Stimulated activated naive CD8-positive, alpha-beta T cell treated with anti-CD3 and anti-CD28 coated beads, Interleukin-15, Interleukin-2, amounts not matched to agents 100 ng/mL and 50 ng/mL, for 24 hours (primary cell): ENCODE results near the gene DOCK10.

Experiments used
- H3K27ac Mint-ChIP-seq: one replicate; pipeline ENCODE4 v1.8.0; 2021; ENCODE audit warnings: mild to moderate bottlenecking, mixed read lengths
- H3K27me3 Mint-ChIP-seq: one replicate; pipeline ENCODE4 v1.8.0; 2021; ENCODE audit warnings: mixed read lengths
- H3K36me3 Mint-ChIP-seq: one replicate; pipeline ENCODE4 v1.8.0; 2021; ENCODE audit warnings: low read depth, mixed read lengths
- H3K4me1 Mint-ChIP-seq: one replicate; pipeline ENCODE4 v1.8.0; 2021; ENCODE audit warnings: low read depth, mixed read lengths
- H3K4me3 Mint-ChIP-seq: one replicate; pipeline ENCODE4 v1.8.0; 2021; ENCODE audit warnings: mild to moderate bottlenecking, mixed read lengths
- H3K9me3 Mint-ChIP-seq: one replicate; pipeline ENCODE4 v1.8.0; 2021; ENCODE audit warnings: mixed read lengths

The DOCK10 gene

GRCh38 chr2:224894356-224894755 lies 147.9 kb downstream of the DOCK10 start:
- Mint-ChIP-seq H3K9me3 (no peaks in the 10 kb centered on the region), H3K4me1 (peaks cover 76% of the 10 kb centered on the region), H3K36me3 (peaks cover 81% of the 10 kb centered on the region), H3K27ac (peak overlapping the region; percentile 75), H3K4me3 (peak overlapping the region; percentile 54), H3K27me3 (no peaks in the 10 kb centered on the region)

GRCh38 chr2:224893848-224894247 lies 148.4 kb downstream of the DOCK10 start:
- peak overlapping the region; percentile 75 for H3K27ac Mint-ChIP-seq
- H3K27me3 Mint-ChIP-seq, result no peaks in the 10 kb centered on the region
- H3K36me3 Mint-ChIP-seq, result peaks cover 81% of the 10 kb centered on the region
- H3K9me3 Mint-ChIP-seq, result no peaks in the 10 kb centered on the region
- H3K4me3 Mint-ChIP-seq, result peak overlapping the region; percentile 54
- H3K4me1 Mint-ChIP-seq, result peaks cover 75% of the 10 kb centered on the region

- H3K4me3 Mint-ChIP-seq, result no peak overlapping the region
Observed at GRCh38 chr2:224892574-224893204, 149.6 kb downstream of the DOCK10 start.

GRCh38 chr2:224890372-224890771 lies 151.9 kb downstream of the DOCK10 start:
- Mint-ChIP-seq H3K4me3 (no peak overlapping the region), H3K27me3 (no peaks in the 10 kb centered on the region), H3K27ac (peak overlapping the region; percentile 76), H3K4me1 (peaks cover 77% of the 10 kb centered on the region), H3K9me3 (no peaks in the 10 kb centered on the region), H3K36me3 (peaks cover 72% of the 10 kb centered on the region)

More at GRCh38 chr2:224892574-224893204, 149.6 kb downstream of the DOCK10 start:
- Mint-ChIP-seq H3K27ac (peak overlapping the region; percentile 14), H3K4me1 (peaks cover 75% of the 10 kb centered on the region), H3K36me3 (peaks cover 80% of the 10 kb centered on the region), H3K9me3 (no peaks in the 10 kb centered on the region), H3K27me3 (no peaks in the 10 kb centered on the region)

- Mint-ChIP-seq H3K4me1 (peaks cover 77% of the 10 kb centered on the region), H3K9me3 (no peaks in the 10 kb centered on the region), H3K27ac (no peak overlapping the region), H3K4me3 (no peak overlapping the region), H3K36me3 (peaks cover 73% of the 10 kb centered on the region), H3K27me3 (no peaks in the 10 kb centered on the region)
Observed at GRCh38 chr2:224887141-224887540, 155.1 kb downstream of the DOCK10 start.

GRCh38 chr2:224885836-224886547 lies 156.3 kb downstream of the DOCK10 start:
- H3K27me3 Mint-ChIP-seq, result no peaks in the 10 kb centered on the region
- peaks cover 83% of the 10 kb centered on the region for H3K36me3 Mint-ChIP-seq
- H3K4me1 Mint-ChIP-seq, result peaks cover 86% of the 10 kb centered on the region
- no peak overlapping the region for H3K4me3 Mint-ChIP-seq
- no peaks in the 10 kb centered on the region for H3K9me3 Mint-ChIP-seq
- H3K27ac Mint-ChIP-seq, result peak overlapping the region; percentile 62

GRCh38 chr2:224885291-224885690 lies 157.0 kb downstream of the DOCK10 start:
- peak overlapping the region; percentile 77 for H3K27ac Mint-ChIP-seq
- peaks cover 79% of the 10 kb centered on the region for H3K4me1 Mint-ChIP-seq
- no peak overlapping the region for H3K4me3 Mint-ChIP-seq
- H3K27me3 Mint-ChIP-seq, result no peaks in the 10 kb centered on the region
- H3K9me3 Mint-ChIP-seq, result no peaks in the 10 kb centered on the region
- H3K36me3 Mint-ChIP-seq, result peaks cover 83% of the 10 kb centered on the region

- Mint-ChIP-seq H3K4me1 (peaks cover 70% of the 10 kb centered on the region), H3K27ac (peak overlapping the region; percentile 71), H3K9me3 (no peaks in the 10 kb centered on the region), H3K4me3 (no peak overlapping the region), H3K36me3 (peaks cover 81% of the 10 kb centered on the region), H3K27me3 (no peaks in the 10 kb centered on the region)
Observed at GRCh38 chr2:224884188-224884587, 158.1 kb downstream of the DOCK10 start.

- peaks cover 68% of the 10 kb centered on the region for H3K4me1 Mint-ChIP-seq
- no peak overlapping the region for H3K4me3 Mint-ChIP-seq
Observed at GRCh38 chr2:224883700-224884099, 158.6 kb downstream of the DOCK10 start.

GRCh38 chr2:224883172-224883516 lies 159.1 kb downstream of the DOCK10 start:
- Mint-ChIP-seq H3K27ac (no peak overlapping the region), H3K36me3 (peaks cover 80% of the 10 kb centered on the region), H3K4me1 (peaks cover 66% of the 10 kb centered on the region), H3K27me3 (no peaks in the 10 kb centered on the region), H3K9me3 (no peaks in the 10 kb centered on the region), H3K4me3 (no peak overlapping the region)

More at GRCh38 chr2:224883700-224884099, 158.6 kb downstream of the DOCK10 start:
- Mint-ChIP-seq H3K36me3 (peaks cover 81% of the 10 kb centered on the region), H3K27me3 (no peaks in the 10 kb centered on the region), H3K27ac (peak overlapping the region; percentile 71), H3K9me3 (no peaks in the 10 kb centered on the region)

- no peak overlapping the region for H3K4me3 Mint-ChIP-seq
- H3K27ac Mint-ChIP-seq, result no peak overlapping the region
- no peaks in the 10 kb centered on the region for H3K9me3 Mint-ChIP-seq
- H3K36me3 Mint-ChIP-seq, result peaks cover 85% of the 10 kb centered on the region
- H3K4me1 Mint-ChIP-seq, result peaks cover 60% of the 10 kb centered on the region
- no peaks in the 10 kb centered on the region for H3K27me3 Mint-ChIP-seq
Observed at GRCh38 chr2:224882291-224883171, 159.7 kb downstream of the DOCK10 start.

GRCh38 chr2:224881846-224882245 lies 160.4 kb downstream of the DOCK10 start:
- Mint-ChIP-seq H3K27me3 (no peaks in the 10 kb centered on the region), H3K27ac (peak overlapping the region; percentile 29), H3K4me3 (no peak overlapping the region), H3K36me3 (peaks cover 92% of the 10 kb centered on the region), H3K4me1 (peaks cover 59% of the 10 kb centered on the region), H3K9me3 (no peaks in the 10 kb centered on the region)

GRCh38 chr2:224876522-224876921 lies 165.7 kb downstream of the DOCK10 start:
- Mint-ChIP-seq H3K36me3 (peaks cover 92% of the 10 kb centered on the region), H3K27me3 (no peaks in the 10 kb centered on the region), H3K4me1 (peaks cover 22% of the 10 kb centered on the region), H3K4me3 (no peak overlapping the region), H3K27ac (peak overlapping the region; percentile 72), H3K9me3 (peaks cover 4% of the 10 kb centered on the region)

- Mint-ChIP-seq H3K27me3 (no peaks in the 10 kb centered on the region), H3K4me1 (peaks cover 23% of the 10 kb centered on the region), H3K36me3 (peaks cover 92% of the 10 kb centered on the region), H3K4me3 (no peak overlapping the region), H3K9me3 (peaks cover 10% of the 10 kb centered on the region), H3K27ac (peak overlapping the region; percentile 45)
Observed at GRCh38 chr2:224875841-224876240, 166.4 kb downstream of the DOCK10 start.

- Mint-ChIP-seq H3K9me3 (peaks cover 14% of the 10 kb centered on the region), H3K4me3 (no peak overlapping the region), H3K27me3 (no peaks in the 10 kb centered on the region), H3K36me3 (peaks cover 92% of the 10 kb centered on the region), H3K27ac (no peak overlapping the region), H3K4me1 (peaks cover 27% of the 10 kb centered on the region)
Observed at GRCh38 chr2:224875153-224875552, 167.1 kb downstream of the DOCK10 start.
